ENCODE data around the gene SCNM1.
"Not testable (repeated sequence)": the region's sequence is repeated elsewhere in the genome, so short reads cannot be mapped to it uniquely, and the experiment has no call there.

SCNM1 gene

GRCh38 chr1:151146412-151147131 is 19.4 kb upstream of the SCNM1 start, which contains the start of gene SEMA6C:
SEMA6C (minus strand) TSS chr1:151146631; CDS start chr1:151142621, 4,010 bp downstream.
- in situ Hi-C loops (cut with MboI; ENCODE audit: low sequenced_read_pairs), result no loop called here

- in situ Hi-C loops (cut with MboI; ENCODE audit: low sequenced_read_pairs), result no loop called here
These were observed 18.8 kb upstream of the SCNM1 start for GRCh38 chr1:151147132-151147503.

GRCh38 chr1:151147665-151148064 is 18.3 kb upstream of the SCNM1 start:
- in situ Hi-C loops (cut with MboI; ENCODE audit: low sequenced_read_pairs), result no loop called here

GRCh38 chr1:151156515-151156819 is 9.5 kb upstream of the SCNM1 start, which contains the start of gene TNFAIP8L2:
TNFAIP8L2 (plus strand) TSS chr1:151156649; CDS start chr1:151158698, 2,049 bp downstream.
- in situ Hi-C loops (cut with MboI; ENCODE audit: low sequenced_read_pairs), result no loop called here

- in situ Hi-C loops (cut with MboI; ENCODE audit: low sequenced_read_pairs), result no loop called here
These were observed 8.8 kb upstream of the SCNM1 start for GRCh38 chr1:151157067-151157531.

GRCh38 chr1:151158326-151158725 is 7.6 kb upstream of the SCNM1 start:
- in situ Hi-C loops (cut with MboI; ENCODE audit: low sequenced_read_pairs), result no loop called here

- in situ Hi-C loops (cut with MboI; ENCODE audit: low sequenced_read_pairs), result no loop called here
These were observed 7.1 kb upstream of the SCNM1 start for GRCh38 chr1:151158751-151159251.

GRCh38 chr1:151159373-151159772 is 6.6 kb upstream of the SCNM1 start:
- in situ Hi-C loops (cut with MboI; ENCODE audit: low sequenced_read_pairs), result no loop called here

- in situ Hi-C loops (cut with MboI; ENCODE audit: low sequenced_read_pairs), result no loop called here
These were observed 1.1 kb upstream of the SCNM1 start for GRCh38 chr1:151164732-151165280.

- in situ Hi-C loops (cut with MboI; ENCODE audit: low sequenced_read_pairs), result no loop called here
These were observed 635 bp upstream of the SCNM1 start for GRCh38 chr1:151165281-151165737.

- in situ Hi-C loops (cut with MboI; ENCODE audit: low sequenced_read_pairs), result no loop called here
These were observed 587 bp downstream of the SCNM1 start for GRCh38 chr1:151166505-151166956.

GRCh38 chr1:151167116-151167515 is 1.2 kb downstream of the SCNM1 start:
- in situ Hi-C loops (cut with MboI; ENCODE audit: low sequenced_read_pairs), result no loop called here

- in situ Hi-C loops (cut with MboI; ENCODE audit: low sequenced_read_pairs), result no loop called here
These were observed 5.2 kb downstream of the SCNM1 start for GRCh38 chr1:151171190-151171589.

- in situ Hi-C loops (cut with MboI; ENCODE audit: low sequenced_read_pairs), result no loop called here
These were observed 9.2 kb downstream of the SCNM1 start for GRCh38 chr1:151175041-151175741.

GRCh38 chr1:151175863-151176262 is 9.9 kb downstream of the SCNM1 start, which contains the start of gene TMOD4:
TMOD4 (minus strand) TSS chr1:151175981; CDS start chr1:151174875, 1,106 bp downstream.
- in situ Hi-C loops (cut with MboI; ENCODE audit: low sequenced_read_pairs), result no loop called here

- in situ Hi-C loops (cut with MboI; ENCODE audit: low sequenced_read_pairs), result no loop called here
These were observed 10.6 kb downstream of the SCNM1 start for GRCh38 chr1:151176514-151177045.

GRCh38 chr1:151184211-151184610 is 18.3 kb downstream of the SCNM1 start:
- in situ Hi-C loops (cut with MboI; ENCODE audit: low sequenced_read_pairs), result no loop called here

- in situ Hi-C loops (cut with MboI; ENCODE audit: low sequenced_read_pairs), result no loop called here
These were observed 21.3 kb downstream of the SCNM1 start for GRCh38 chr1:151187205-151187604.

GRCh38 chr1:151188667-151189066 is 22.7 kb downstream of the SCNM1 start:
- in situ Hi-C loops (cut with MboI; ENCODE audit: low sequenced_read_pairs), result not testable (repeated sequence)

- in situ Hi-C loops (cut with MboI; ENCODE audit: low sequenced_read_pairs), result no loop called here
These were observed 23.9 kb downstream of the SCNM1 start, which contains the start of gene VPS72 for GRCh38 chr1:151189637-151190445. VPS72 (minus strand) TSS chr1:151190197; CDS start chr1:151190121, 76 bp downstream.
